ENCODE data around the gene DSTN.

Gene DSTN

GRCh38 chr20:17542993-17543412 is 26.9 kb upstream of the DSTN start:
- Histone ChIP-seq H3K4me2 (ENCODE audit: low read depth, low read length, poor library complexity, severe bottlenecking) (no peak overlapping the region), H4K20me1 (ENCODE audit: insufficient read depth, low read length, poor library complexity, severe bottlenecking) (no peaks in the 10 kb centered on the region), H3K9me2 (replicated peaks; ENCODE audit: low read depth, low read length) (no peaks in the 10 kb centered on the region), H3K9ac (ENCODE audit: low read depth, low read length, poor library complexity, severe bottlenecking) (no peak overlapping the region), H3K79me2 (ENCODE audit: insufficient read depth, low read length) (no peaks in the 10 kb centered on the region), H3K27me3 (ENCODE audit: insufficient read depth, low read length, poor library complexity, severe bottlenecking) (no peaks in the 10 kb centered on the region), H3K36me3 (ENCODE audit: insufficient read depth, low read length) (no peaks in the 10 kb centered on the region), H2AFZ (ENCODE audit: low read length) (no peak overlapping the region), H3K4me3 (ENCODE audit: low read length, poor library complexity, severe bottlenecking) (no peak overlapping the region), H3K9me3 (ENCODE audit: insufficient read depth, low read depth, low read length) (no peaks in the 10 kb centered on the region), H3K4me1 (ENCODE audit: insufficient read depth, low read length, poor library complexity, severe bottlenecking) (no peaks in the 10 kb centered on the region), H3F3A (ENCODE audit: low read depth) (no peaks in the 10 kb centered on the region)
- no peak for TF ChIP-seq EZH2phosphoT487 (IDR thresholded peaks at IDR 0.05; ENCODE audit: borderline replicate concordance)
- no peak for TF ChIP-seq CTCF (conservative IDR thresholded peaks at IDR 0.05; ENCODE audit: low read length)

GRCh38 chr20:17543531-17544131 is 26.2 kb upstream of the DSTN start:
- Histone ChIP-seq H3K79me2 (ENCODE audit: insufficient read depth, low read length) (no peaks in the 10 kb centered on the region), H2AFZ (ENCODE audit: low read length) (no peak overlapping the region), H3K9me2 (replicated peaks; ENCODE audit: low read depth, low read length) (no peaks in the 10 kb centered on the region), H3K4me1 (ENCODE audit: insufficient read depth, low read length, poor library complexity, severe bottlenecking) (no peaks in the 10 kb centered on the region), H3K4me3 (ENCODE audit: low read length, poor library complexity, severe bottlenecking) (no peak overlapping the region), H4K20me1 (ENCODE audit: insufficient read depth, low read length, poor library complexity, severe bottlenecking) (no peaks in the 10 kb centered on the region), H3K27me3 (ENCODE audit: insufficient read depth, low read length, poor library complexity, severe bottlenecking) (no peaks in the 10 kb centered on the region), H3K36me3 (ENCODE audit: insufficient read depth, low read length) (no peaks in the 10 kb centered on the region), H3K9me3 (ENCODE audit: insufficient read depth, low read depth, low read length) (no peaks in the 10 kb centered on the region), H3F3A (ENCODE audit: low read depth) (no peaks in the 10 kb centered on the region), H3K9ac (ENCODE audit: low read depth, low read length, poor library complexity, severe bottlenecking) (no peak overlapping the region), H3K4me2 (ENCODE audit: low read depth, low read length, poor library complexity, severe bottlenecking) (no peak overlapping the region)
- TF ChIP-seq EZH2phosphoT487 (IDR thresholded peaks at IDR 0.05; ENCODE audit: borderline replicate concordance) (no peak), CTCF (conservative IDR thresholded peaks at IDR 0.05; ENCODE audit: low read length) (no peak)

GRCh38 chr20:17545127-17545526 is 24.7 kb upstream of the DSTN start:
- no peak overlapping the region for H3K9ac ChIP-seq (ENCODE audit: low read depth, low read length, poor library complexity, severe bottlenecking)
- no peaks in the 10 kb centered on the region for H3K36me3 ChIP-seq (ENCODE audit: insufficient read depth, low read length)
- no peaks in the 10 kb centered on the region for H3K79me2 ChIP-seq (ENCODE audit: insufficient read depth, low read length)
- H3K9me3 ChIP-seq (ENCODE audit: insufficient read depth, low read depth, low read length) = no peaks in the 10 kb centered on the region
- no peaks in the 10 kb centered on the region for H3K27me3 ChIP-seq (ENCODE audit: insufficient read depth, low read length, poor library complexity, severe bottlenecking)
- H3K4me2 ChIP-seq (ENCODE audit: low read depth, low read length, poor library complexity, severe bottlenecking) = no peak overlapping the region
- no peaks in the 10 kb centered on the region for H3K9me2 ChIP-seq (replicated peaks; ENCODE audit: low read depth, low read length)
- H3K4me3 ChIP-seq (ENCODE audit: low read length, poor library complexity, severe bottlenecking) = no peak overlapping the region
- no peaks in the 10 kb centered on the region for H3K4me1 ChIP-seq (ENCODE audit: insufficient read depth, low read length, poor library complexity, severe bottlenecking)
- H2AFZ ChIP-seq (ENCODE audit: low read length) = no peak overlapping the region
- TF ChIP-seq CTCF (conservative IDR thresholded peaks at IDR 0.05; ENCODE audit: low read length) (no peak), EZH2phosphoT487 (IDR thresholded peaks at IDR 0.05; ENCODE audit: borderline replicate concordance) (no peak)
- no peaks in the 10 kb centered on the region for H3F3A ChIP-seq (ENCODE audit: low read depth)
- no peaks in the 10 kb centered on the region for H4K20me1 ChIP-seq (ENCODE audit: insufficient read depth, low read length, poor library complexity, severe bottlenecking)

Data from Loucy (cell line).